Activated naive CD4-positive, alpha-beta T cell treated with anti-CD3 and anti-CD28 coated beads, Interleukin-2, amount 50 U/mL, for 24 hours (primary cell): ENCODE results near the gene DOCK2.

ENCODE experiments used
- H3K27ac Mint-ChIP-seq: one replicate; pipeline ENCODE4 v1.8.0; 2021; ENCODE audit warnings: mild to moderate bottlenecking, mixed read lengths
- H3K27me3 Mint-ChIP-seq: one replicate; pipeline ENCODE4 v1.8.0; 2021; ENCODE audit warnings: mixed read lengths
- H3K36me3 Mint-ChIP-seq: one replicate; pipeline ENCODE4 v1.8.0; 2021; ENCODE audit warnings: mixed read lengths
- H3K4me1 Mint-ChIP-seq: one replicate; pipeline ENCODE4 v1.8.0; 2021; ENCODE audit warnings: mixed read lengths
- H3K4me3 Mint-ChIP-seq: one replicate; pipeline ENCODE4 v1.8.0; 2021; ENCODE audit warnings: mild to moderate bottlenecking, mixed read lengths
- H3K9me3 Mint-ChIP-seq: one replicate; pipeline ENCODE4 v1.8.0; 2021; ENCODE audit warnings: mixed read lengths

The DOCK2 gene

GRCh38 chr5:169897481-169897880 lies 260.4 kb downstream of the DOCK2 start:
- Mint-ChIP-seq H3K4me3 (no peak overlapping the region), H3K27me3 (no peaks in the 10 kb centered on the region), H3K4me1 (peaks cover 17% of the 10 kb centered on the region), H3K36me3 (peaks cover 21% of the 10 kb centered on the region), H3K27ac (no peak overlapping the region), H3K9me3 (no peaks in the 10 kb centered on the region)

- H3K27me3 Mint-ChIP-seq: no peaks in the 10 kb centered on the region
- peaks cover 18% of the 10 kb centered on the region for H3K36me3 Mint-ChIP-seq
- H3K9me3 Mint-ChIP-seq: no peaks in the 10 kb centered on the region
- H3K27ac Mint-ChIP-seq: no peak overlapping the region
- no peak overlapping the region for H3K4me3 Mint-ChIP-seq
- peaks cover 17% of the 10 kb centered on the region for H3K4me1 Mint-ChIP-seq
Observed at GRCh38 chr5:169901896-169902295, 264.8 kb downstream of the DOCK2 start.

GRCh38 chr5:169904059-169904458 lies 267.0 kb downstream of the DOCK2 start:
- H3K4me3 Mint-ChIP-seq: no peak overlapping the region
- no peaks in the 10 kb centered on the region for H3K27me3 Mint-ChIP-seq
- no peak overlapping the region for H3K27ac Mint-ChIP-seq
- peaks cover 13% of the 10 kb centered on the region for H3K4me1 Mint-ChIP-seq
- peaks cover 11% of the 10 kb centered on the region for H3K36me3 Mint-ChIP-seq
- no peaks in the 10 kb centered on the region for H3K9me3 Mint-ChIP-seq

- Mint-ChIP-seq H3K36me3 (peaks cover 10% of the 10 kb centered on the region), H3K9me3 (no peaks in the 10 kb centered on the region), H3K4me3 (no peak overlapping the region), H3K27me3 (no peaks in the 10 kb centered on the region), H3K4me1 (peaks cover 13% of the 10 kb centered on the region), H3K27ac (no peak overlapping the region)
Observed at GRCh38 chr5:169904508-169904907, 267.4 kb downstream of the DOCK2 start.

- Mint-ChIP-seq H3K9me3 (no peaks in the 10 kb centered on the region), H3K4me3 (no peak overlapping the region), H3K36me3 (peaks cover 5% of the 10 kb centered on the region), H3K27me3 (no peaks in the 10 kb centered on the region), H3K4me1 (peaks cover 13% of the 10 kb centered on the region), H3K27ac (no peak overlapping the region)
Observed at GRCh38 chr5:169905017-169905416, 267.9 kb downstream of the DOCK2 start.

- Mint-ChIP-seq H3K36me3 (peaks cover 4% of the 10 kb centered on the region), H3K9me3 (no peaks in the 10 kb centered on the region), H3K4me3 (no peak overlapping the region), H3K27me3 (no peaks in the 10 kb centered on the region), H3K27ac (no peak overlapping the region), H3K4me1 (no peaks in the 10 kb centered on the region)
Observed at GRCh38 chr5:169906745-169907649, 269.9 kb downstream of the DOCK2 start.

- no peaks in the 10 kb centered on the region for H3K9me3 Mint-ChIP-seq
- no peaks in the 10 kb centered on the region for H3K27me3 Mint-ChIP-seq
- H3K36me3 Mint-ChIP-seq: peaks cover 4% of the 10 kb centered on the region
- H3K4me3 Mint-ChIP-seq: no peak overlapping the region
- no peak overlapping the region for H3K27ac Mint-ChIP-seq
- H3K4me1 Mint-ChIP-seq: peaks cover 4% of the 10 kb centered on the region
Observed at GRCh38 chr5:169908864-169909263, 271.8 kb downstream of the DOCK2 start.

- H3K4me1 Mint-ChIP-seq: peaks cover 10% of the 10 kb centered on the region
- no peak overlapping the region for H3K27ac Mint-ChIP-seq
- H3K36me3 Mint-ChIP-seq: peaks cover 8% of the 10 kb centered on the region
- H3K9me3 Mint-ChIP-seq: no peaks in the 10 kb centered on the region
- H3K4me3 Mint-ChIP-seq: no peak overlapping the region
- H3K27me3 Mint-ChIP-seq: no peaks in the 10 kb centered on the region
Observed at GRCh38 chr5:169909945-169910344, 272.9 kb downstream of the DOCK2 start.

- Mint-ChIP-seq H3K36me3 (peaks cover 8% of the 10 kb centered on the region), H3K9me3 (no peaks in the 10 kb centered on the region), H3K4me1 (peaks cover 10% of the 10 kb centered on the region), H3K27me3 (no peaks in the 10 kb centered on the region), H3K4me3 (no peak overlapping the region), H3K27ac (no peak overlapping the region)
Observed at GRCh38 chr5:169910393-169910792, 273.3 kb downstream of the DOCK2 start.

GRCh38 chr5:169911448-169912212 lies 274.6 kb downstream of the DOCK2 start:
- Mint-ChIP-seq H3K27ac (no peak overlapping the region), H3K4me3 (no peak overlapping the region), H3K9me3 (no peaks in the 10 kb centered on the region), H3K4me1 (peaks cover 15% of the 10 kb centered on the region), H3K27me3 (no peaks in the 10 kb centered on the region), H3K36me3 (peaks cover 13% of the 10 kb centered on the region)

- H3K4me1 Mint-ChIP-seq: peaks cover 15% of the 10 kb centered on the region
- no peaks in the 10 kb centered on the region for H3K27me3 Mint-ChIP-seq
- H3K9me3 Mint-ChIP-seq: no peaks in the 10 kb centered on the region
- no peak overlapping the region for H3K4me3 Mint-ChIP-seq
- peaks cover 13% of the 10 kb centered on the region for H3K36me3 Mint-ChIP-seq
- H3K27ac Mint-ChIP-seq: no peak overlapping the region
Observed at GRCh38 chr5:169913479-169913878, 276.4 kb downstream of the DOCK2 start.

GRCh38 chr5:169914766-169915165 lies 277.7 kb downstream of the DOCK2 start:
- Mint-ChIP-seq H3K27me3 (no peaks in the 10 kb centered on the region), H3K4me1 (peaks cover 15% of the 10 kb centered on the region), H3K27ac (no peak overlapping the region), H3K36me3 (peaks cover 13% of the 10 kb centered on the region), H3K9me3 (no peaks in the 10 kb centered on the region), H3K4me3 (no peak overlapping the region)

GRCh38 chr5:169917500-169917899 lies 280.4 kb downstream of the DOCK2 start:
- H3K9me3 Mint-ChIP-seq: no peaks in the 10 kb centered on the region
- H3K36me3 Mint-ChIP-seq: peaks cover 11% of the 10 kb centered on the region
- peaks cover 12% of the 10 kb centered on the region for H3K4me1 Mint-ChIP-seq
- no peaks in the 10 kb centered on the region for H3K27me3 Mint-ChIP-seq
- no peak overlapping the region for H3K4me3 Mint-ChIP-seq
- no peak overlapping the region for H3K27ac Mint-ChIP-seq

GRCh38 chr5:169918228-169918627 lies 281.2 kb downstream of the DOCK2 start:
- Mint-ChIP-seq H3K9me3 (no peaks in the 10 kb centered on the region), H3K4me1 (peaks cover 11% of the 10 kb centered on the region), H3K36me3 (peaks cover 11% of the 10 kb centered on the region), H3K27me3 (no peaks in the 10 kb centered on the region), H3K27ac (no peak overlapping the region), H3K4me3 (no peak overlapping the region)

- peaks cover 15% of the 10 kb centered on the region for H3K4me1 Mint-ChIP-seq
- H3K36me3 Mint-ChIP-seq: peaks cover 11% of the 10 kb centered on the region
- H3K27me3 Mint-ChIP-seq: no peaks in the 10 kb centered on the region
- H3K9me3 Mint-ChIP-seq: no peaks in the 10 kb centered on the region
- H3K4me3 Mint-ChIP-seq: no peak overlapping the region
- no peak overlapping the region for H3K27ac Mint-ChIP-seq
Observed at GRCh38 chr5:169920474-169920873, 283.4 kb downstream of the DOCK2 start.

GRCh38 chr5:169921384-169921783 lies 284.3 kb downstream of the DOCK2 start:
- no peaks in the 10 kb centered on the region for H3K9me3 Mint-ChIP-seq
- H3K27me3 Mint-ChIP-seq: no peaks in the 10 kb centered on the region
- peaks cover 13% of the 10 kb centered on the region for H3K4me1 Mint-ChIP-seq
- no peak overlapping the region for H3K4me3 Mint-ChIP-seq
- H3K36me3 Mint-ChIP-seq: peaks cover 10% of the 10 kb centered on the region
- H3K27ac Mint-ChIP-seq: no peak overlapping the region
